ENCODE measurements around the gene SMIM11. TPM values are rescaled to one million over a fixed set of nuclear protein-coding genes. Genes with fewer than 3 reads are reported as not detected.

SMIM11 gene
- total RNA-seq, 1 experiment from 2014 or later, result 17.2 TPM

DNA sequence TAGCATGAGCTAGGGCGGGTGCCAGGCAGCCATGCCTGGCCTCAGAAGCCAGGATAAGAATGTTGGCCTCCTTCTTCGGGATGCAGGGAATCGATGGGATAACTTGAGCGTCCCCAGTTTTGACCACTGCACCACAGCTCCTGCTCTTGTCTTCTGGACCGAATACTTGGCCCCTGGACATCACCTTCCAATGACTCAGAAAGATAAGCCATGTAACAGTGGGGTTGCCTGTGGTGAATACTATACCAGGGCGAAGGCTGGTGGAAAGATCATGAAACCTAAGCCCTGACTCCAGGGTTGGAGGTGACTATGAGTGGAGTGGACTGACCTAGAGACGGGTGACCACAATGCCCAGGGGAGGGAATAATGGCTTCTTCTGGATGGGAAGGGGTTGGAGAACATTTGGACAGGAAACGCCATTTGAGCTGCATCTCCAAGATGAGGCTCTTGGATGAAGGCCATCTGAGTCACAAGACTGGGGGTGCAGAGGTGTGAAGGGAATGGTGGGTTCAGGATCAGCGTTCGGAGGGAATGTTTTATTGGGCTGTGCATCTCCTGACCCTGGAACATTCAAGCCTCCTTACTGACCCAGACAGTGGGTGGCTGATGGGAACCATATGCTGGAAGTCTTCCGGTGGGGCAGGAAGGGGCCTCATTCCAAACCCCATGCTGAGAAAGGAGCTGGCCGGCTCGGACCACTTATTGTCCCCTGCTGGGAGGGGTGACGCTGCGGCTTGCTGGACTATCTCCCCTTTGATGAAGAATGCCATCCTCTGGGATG, 30.0 kb upstream of the SMIM11 start:
- no peak for DNase-seq
- CTCF ChIA-PET, result no interaction called here
- Histone ChIP-seq H3K27me3 (replicated peaks; ENCODE audit: control insufficient read depth, insufficient read depth, low read length) (no peaks in the 10 kb centered on the region), H3K36me3 (ENCODE audit: control insufficient read depth, insufficient read depth, low read length) (no peaks in the 10 kb centered on the region), H3K4me3 (ENCODE audit: low read depth, low read length) (no peak overlapping the region), H3K9me3 (no peaks in the 10 kb centered on the region), H3K4me1 (no peaks in the 10 kb centered on the region)
- Mint-ChIP-seq H3K4me3 (ENCODE audit: unreplicated experiment) (no peak overlapping the region), H3K36me3 (ENCODE audit: insufficient read depth, unreplicated experiment) (no peaks in the 10 kb centered on the region), H3K27ac (ENCODE audit: unreplicated experiment) (no peak overlapping the region), H3K9me3 (ENCODE audit: unreplicated experiment) (no peaks in the 10 kb centered on the region), H3K27me3 (ENCODE audit: insufficient read depth, unreplicated experiment) (no peaks in the 10 kb centered on the region), H3K4me1 (ENCODE audit: low read depth, unreplicated experiment) (no peaks in the 10 kb centered on the region)
- intact Hi-C loops (cut with micrococcal nuclease; ENCODE audit: unreplicated experiment), result no loop called here
- TF ChIP-seq, protein P1, sequence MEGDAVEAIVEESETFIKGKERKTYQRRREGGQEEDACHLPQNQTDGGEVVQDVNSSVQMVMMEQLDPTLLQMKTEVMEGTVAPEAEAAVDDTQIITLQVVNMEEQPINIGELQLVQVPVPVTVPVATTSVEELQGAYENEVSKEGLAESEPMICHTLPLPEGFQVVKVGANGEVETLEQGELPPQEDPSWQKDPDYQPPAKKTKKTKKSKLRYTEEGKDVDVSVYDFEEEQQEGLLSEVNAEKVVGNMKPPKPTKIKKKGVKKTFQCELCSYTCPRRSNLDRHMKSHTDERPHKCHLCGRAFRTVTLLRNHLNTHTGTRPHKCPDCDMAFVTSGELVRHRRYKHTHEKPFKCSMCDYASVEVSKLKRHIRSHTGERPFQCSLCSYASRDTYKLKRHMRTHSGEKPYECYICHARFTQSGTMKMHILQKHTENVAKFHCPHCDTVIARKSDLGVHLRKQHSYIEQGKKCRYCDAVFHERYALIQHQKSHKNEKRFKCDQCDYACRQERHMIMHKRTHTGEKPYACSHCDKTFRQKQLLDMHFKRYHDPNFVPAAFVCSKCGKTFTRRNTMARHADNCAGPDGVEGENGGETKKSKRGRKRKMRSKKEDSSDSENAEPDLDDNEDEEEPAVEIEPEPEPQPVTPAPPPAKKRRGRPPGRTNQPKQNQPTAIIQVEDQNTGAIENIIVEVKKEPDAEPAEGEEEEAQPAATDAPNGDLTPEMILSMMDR (IDR thresholded peaks at IDR 0.05; ENCODE audit: insufficient read depth in 1 of 2, low read depth in 1 of 2, low read length in 1 of 2, severe bottlenecking in 1 of 2, unreplicated experiment in 1 of 2), result no peak
- POLR2A ChIA-PET, result no interaction called here
- no TSS peak for BruUV-seq (replicated peaks)

DNA sequence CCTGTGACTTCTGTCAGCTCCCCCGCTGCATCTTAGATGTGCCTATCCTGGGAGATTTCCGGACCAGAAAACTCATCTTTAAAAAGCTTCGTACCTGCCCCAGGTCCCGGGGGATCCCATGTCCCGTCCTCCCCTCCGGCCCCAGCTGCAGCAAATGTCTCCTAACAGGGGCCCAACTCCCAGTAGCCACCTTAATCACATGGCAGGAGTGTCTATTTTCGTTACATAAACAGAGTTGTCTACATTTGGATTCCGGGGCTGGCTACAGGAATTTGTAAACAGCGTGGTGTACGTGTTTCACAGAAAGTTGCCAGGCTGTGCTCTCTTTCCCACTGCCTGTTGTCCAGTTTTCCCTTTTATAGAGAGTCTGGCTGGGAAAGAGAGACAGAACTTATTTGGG, 29.4 kb upstream of the SMIM11 start:
- H3K36me3 Mint-ChIP-seq (ENCODE audit: insufficient read depth, unreplicated experiment), result no peaks in the 10 kb centered on the region
- DNase-seq, result no peak
- Histone ChIP-seq H3K36me3 (ENCODE audit: control insufficient read depth, insufficient read depth, low read length) (no peaks in the 10 kb centered on the region), H3K27me3 (replicated peaks; ENCODE audit: control insufficient read depth, insufficient read depth, low read length) (no peaks in the 10 kb centered on the region), H3K4me1 (no peaks in the 10 kb centered on the region), H3K4me3 (ENCODE audit: low read depth, low read length) (no peak overlapping the region), H3K9me3 (no peaks in the 10 kb centered on the region)
- no TSS peak for BruUV-seq (replicated peaks)
- ChIA-PET POLR2A (no interaction called here), CTCF (interaction anchor here (0.5 kb wide), 1 partner anchor 802 kb away, joined by 7 read pairs; no protein-coding TSS in a partner anchor)
- intact Hi-C loops (cut with micrococcal nuclease; ENCODE audit: unreplicated experiment), result no loop called here
- no peaks in the 10 kb centered on the region for H3K9me3 Mint-ChIP-seq (ENCODE audit: unreplicated experiment)
- no peaks in the 10 kb centered on the region for H3K4me1 Mint-ChIP-seq (ENCODE audit: low read depth, unreplicated experiment)
- H3K27ac Mint-ChIP-seq (ENCODE audit: unreplicated experiment), result no peak overlapping the region
- no peak overlapping the region for H3K4me3 Mint-ChIP-seq (ENCODE audit: unreplicated experiment)
- TF ChIP-seq, protein P1 (IDR thresholded peaks at IDR 0.05; ENCODE audit: insufficient read depth in 1 of 2, low read depth in 1 of 2, low read length in 1 of 2, severe bottlenecking in 1 of 2, unreplicated experiment in 1 of 2), result no peak
- H3K27me3 Mint-ChIP-seq (ENCODE audit: insufficient read depth, unreplicated experiment), result no peaks in the 10 kb centered on the region

DNA sequence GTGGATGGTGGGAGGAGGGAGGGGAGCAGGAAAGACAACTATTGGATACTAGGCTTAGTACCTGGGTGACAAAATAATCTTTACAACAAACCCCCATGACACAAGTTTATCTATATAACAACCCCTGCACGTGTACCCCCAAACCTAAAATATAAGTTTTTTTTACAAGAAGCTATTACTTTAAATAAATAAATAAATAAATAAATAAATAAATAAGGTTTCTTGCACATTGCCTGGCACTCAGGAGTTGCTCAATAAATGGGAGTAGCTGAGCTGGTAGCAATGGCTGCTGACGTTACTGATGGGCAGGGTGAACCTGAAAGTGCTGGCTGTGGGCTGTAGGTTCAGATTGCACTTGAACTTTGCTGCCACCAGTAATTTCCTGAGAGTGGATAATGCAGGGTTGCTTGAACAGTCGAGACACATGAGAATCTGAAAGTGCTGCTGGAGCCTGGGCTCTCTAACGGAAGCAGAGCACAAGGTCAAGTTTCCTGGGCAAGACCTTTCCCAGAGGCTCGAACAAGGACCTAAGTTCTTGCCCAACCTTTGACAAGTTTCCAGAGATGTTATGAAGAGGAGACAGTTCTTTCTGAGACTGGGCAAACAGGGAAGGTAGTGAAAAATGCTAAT, 26.3 kb upstream of the SMIM11 start:
- Mint-ChIP-seq H3K9me3 (ENCODE audit: unreplicated experiment) (no peaks in the 10 kb centered on the region), H3K27me3 (ENCODE audit: insufficient read depth, unreplicated experiment) (no peaks in the 10 kb centered on the region), H3K4me1 (ENCODE audit: low read depth, unreplicated experiment) (no peaks in the 10 kb centered on the region), H3K27ac (ENCODE audit: unreplicated experiment) (no peak overlapping the region), H3K4me3 (ENCODE audit: unreplicated experiment) (no peak overlapping the region), H3K36me3 (ENCODE audit: insufficient read depth, unreplicated experiment) (no peaks in the 10 kb centered on the region)
- Histone ChIP-seq H3K4me3 (ENCODE audit: low read depth, low read length) (no peak overlapping the region), H3K9me3 (no peaks in the 10 kb centered on the region), H3K4me1 (no peaks in the 10 kb centered on the region), H3K27me3 (replicated peaks; ENCODE audit: control insufficient read depth, insufficient read depth, low read length) (no peaks in the 10 kb centered on the region), H3K36me3 (ENCODE audit: control insufficient read depth, insufficient read depth, low read length) (no peaks in the 10 kb centered on the region)
- ChIA-PET CTCF (interaction anchor here (1.8 to 2.0 kb wide), 2 partner anchors 18 to 425 kb away, joined by 6 read pairs; no protein-coding TSS in a partner anchor), POLR2A (no interaction called here)
- TF ChIP-seq, protein P1 (IDR thresholded peaks at IDR 0.05; ENCODE audit: insufficient read depth in 1 of 2, low read depth in 1 of 2, low read length in 1 of 2, severe bottlenecking in 1 of 2, unreplicated experiment in 1 of 2), result no peak
- BruUV-seq (replicated peaks), result no TSS peak
- intact Hi-C loops (cut with micrococcal nuclease; ENCODE audit: unreplicated experiment), result no loop called here
- no peak for DNase-seq

All from Caco-2 (cell line).